GM19328 (cell line): ENCODE results near the gene SCARB2.

Source experiments
- ATAC-seq: cut with Tn5 transposase; IDR thresholded peaks from one replicate; pipeline ENCODE4 v1.9.1; 2021; ENCODE audit warnings: mild to moderate bottlenecking, moderate library complexity; ENCODE audit not compliant: unreplicated experiment

Gene SCARB2

DNA sequence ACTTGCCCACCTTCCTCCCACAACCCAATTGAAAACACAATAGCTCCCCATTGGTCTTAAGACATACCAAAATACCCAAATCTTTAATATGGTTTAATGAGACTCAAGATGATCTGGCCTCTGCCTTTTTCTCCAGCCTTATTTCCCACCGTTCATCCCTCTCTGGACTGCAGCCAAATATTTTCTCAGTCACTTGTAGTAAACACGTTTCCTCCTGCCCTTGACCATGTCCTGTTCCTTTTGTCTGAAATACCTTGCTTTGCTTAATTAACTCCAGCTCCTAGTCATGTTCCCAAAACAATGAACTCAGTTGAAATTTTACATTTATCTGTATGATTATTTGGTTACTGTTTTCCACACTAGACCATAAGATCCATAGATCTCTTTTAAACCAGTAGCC, 57.0 kb downstream of the SCARB2 start:
- no peak for ATAC-seq

DNA sequence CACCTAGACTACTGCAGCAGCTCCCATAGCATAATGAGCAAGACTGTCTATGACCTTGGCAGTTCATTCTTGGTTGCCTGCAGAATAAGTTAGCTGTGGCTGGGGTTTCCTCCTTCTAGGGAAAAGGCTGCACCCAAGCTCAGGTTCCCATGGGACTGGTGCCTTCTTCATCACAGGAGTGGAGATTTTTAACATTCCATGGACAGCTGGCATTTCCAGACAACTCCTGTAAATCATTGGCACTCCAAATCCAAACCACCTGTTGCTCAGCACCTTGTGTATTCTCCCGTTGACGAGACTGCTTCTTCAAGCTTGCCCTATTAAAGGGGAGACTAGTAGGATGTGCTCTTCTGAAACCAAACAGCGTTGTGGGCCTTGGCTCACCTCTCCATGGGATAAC, 57.6 kb downstream of the SCARB2 start:
- no peak for ATAC-seq

DNA sequence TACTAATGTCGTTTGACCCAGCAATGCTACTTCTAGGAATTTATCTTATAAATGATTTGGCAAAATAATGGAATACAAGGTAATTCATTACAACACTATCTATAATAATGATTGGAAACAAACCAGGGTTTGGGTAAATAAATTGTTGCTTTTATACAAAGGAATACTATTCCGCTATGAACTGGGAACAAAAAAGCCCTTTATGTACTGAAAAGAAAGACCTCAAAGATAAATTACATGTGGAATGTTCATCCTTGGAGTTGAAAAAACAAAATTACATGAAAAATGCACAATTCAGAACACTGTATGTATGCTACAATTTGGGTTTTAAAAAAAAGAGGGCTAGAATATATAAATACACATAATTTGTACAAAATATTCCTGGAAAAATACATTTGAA, 60.3 kb downstream of the SCARB2 start:
- ATAC-seq: no peak

DNA sequence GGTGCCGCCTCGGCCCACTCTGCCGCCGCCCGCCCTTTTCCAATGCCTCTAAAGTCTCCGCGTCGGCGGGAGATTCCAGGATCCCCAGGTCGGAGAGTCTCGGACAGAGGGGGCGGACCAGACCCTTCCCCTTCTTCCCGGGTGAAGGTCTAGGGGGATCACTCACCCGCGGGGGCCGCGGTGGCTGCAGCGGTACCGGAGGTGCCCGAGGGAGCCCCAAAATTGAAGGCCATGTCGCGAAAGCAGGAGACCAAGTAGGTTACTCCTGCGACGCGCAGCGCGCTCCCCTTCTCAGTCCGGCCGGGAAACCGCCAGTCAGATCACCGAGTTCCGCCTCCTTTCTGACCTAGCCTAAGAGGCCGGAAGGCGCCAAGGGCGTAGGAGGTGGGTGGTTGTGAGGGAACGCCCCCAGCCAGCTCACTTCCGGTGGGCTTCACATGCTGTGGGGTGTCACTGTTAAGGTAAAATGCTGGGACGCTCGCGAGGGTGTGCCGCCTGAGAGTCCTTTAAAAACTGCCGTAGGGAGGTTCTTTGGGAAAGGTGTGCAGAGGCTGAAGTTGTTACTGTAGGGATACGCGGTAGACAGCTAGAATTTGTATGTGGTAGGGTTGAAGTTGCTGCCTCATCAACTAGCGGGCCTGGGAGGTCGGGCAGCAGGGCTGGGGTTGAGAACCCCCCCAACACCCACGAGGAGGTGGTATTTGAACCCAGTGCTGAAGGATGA, 65.3 kb downstream of the SCARB2 start, which contains the start of gene NUP54:
Gene NUP54, minus strand, starts transcription at position 256 of the 724 bp plus-strand sequence. Its CDS starts 23 bp downstream, at position 233.
- peak; percentile 98 for ATAC-seq

DNA sequence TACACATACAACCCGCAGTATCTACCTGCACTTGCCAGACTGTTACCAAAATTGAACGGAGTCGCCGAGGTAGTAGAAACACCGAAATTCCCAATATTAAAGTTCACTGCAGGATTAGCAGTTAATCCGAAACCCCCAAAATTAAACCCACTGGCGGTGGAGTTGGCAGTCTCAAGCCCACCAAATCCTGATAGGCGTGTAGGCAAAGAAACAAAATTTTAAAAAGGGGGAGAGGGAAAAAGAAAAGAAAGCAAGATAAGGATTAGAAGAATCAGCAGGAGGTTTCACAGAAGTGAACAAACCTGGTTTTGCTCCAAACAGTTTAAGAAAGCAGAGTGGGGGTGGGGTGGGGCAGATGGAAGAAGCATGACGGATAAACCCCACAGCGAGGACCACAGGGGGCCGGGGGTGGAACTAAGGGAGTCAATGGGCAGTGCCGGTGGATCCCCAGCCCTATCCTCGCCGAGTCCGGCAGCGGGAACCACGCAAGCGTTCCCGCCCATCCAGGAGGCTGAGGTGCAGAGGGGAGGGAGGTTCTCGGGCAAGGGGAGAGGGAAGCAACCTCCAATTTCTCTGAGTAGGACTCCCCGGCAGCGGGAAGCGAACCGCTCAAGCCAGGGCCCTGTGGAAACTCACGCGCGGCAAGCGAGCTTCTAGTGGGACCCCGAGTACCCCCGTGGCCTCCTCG, 66.0 kb downstream of the SCARB2 start:
- ATAC-seq: peak; percentile 28

DNA sequence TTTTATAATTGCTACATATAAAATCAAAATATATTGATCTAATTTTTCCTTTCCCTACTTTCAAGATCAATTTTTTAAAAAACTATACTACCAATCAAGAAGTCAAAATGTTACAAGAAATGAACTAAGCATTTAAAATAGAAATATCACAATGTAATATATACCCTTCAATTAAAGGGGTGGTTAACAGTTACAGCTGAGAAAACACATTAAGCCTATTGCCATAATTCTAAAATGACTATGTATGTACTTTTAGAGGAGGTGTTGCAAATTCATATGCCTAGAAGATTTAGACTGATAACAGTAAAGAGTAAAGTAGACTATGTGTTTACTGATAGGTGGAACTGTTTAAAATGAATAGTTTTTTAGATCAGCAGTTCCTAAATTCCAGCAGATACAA, 69.1 kb downstream of the SCARB2 start:
- no peak for ATAC-seq

DNA sequence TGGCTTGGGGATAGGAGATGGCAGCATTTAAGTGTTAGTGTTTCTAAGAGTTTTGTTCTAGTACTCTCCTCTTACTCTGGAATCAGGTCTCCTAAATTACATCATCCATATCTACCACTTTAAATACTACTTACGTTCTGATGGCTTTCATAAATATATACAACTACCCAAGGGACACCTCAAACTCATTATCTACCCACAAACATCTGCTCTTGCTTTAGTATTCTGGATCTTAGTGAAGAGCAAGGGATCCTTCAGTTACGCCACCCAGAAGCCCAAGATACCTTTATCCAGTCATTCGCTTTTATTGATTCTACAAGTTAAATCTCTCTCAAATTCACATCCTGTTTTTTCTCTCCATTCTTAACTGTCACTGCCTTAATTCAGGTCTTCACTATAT, 72.4 kb downstream of the SCARB2 start:
- no peak for ATAC-seq

DNA sequence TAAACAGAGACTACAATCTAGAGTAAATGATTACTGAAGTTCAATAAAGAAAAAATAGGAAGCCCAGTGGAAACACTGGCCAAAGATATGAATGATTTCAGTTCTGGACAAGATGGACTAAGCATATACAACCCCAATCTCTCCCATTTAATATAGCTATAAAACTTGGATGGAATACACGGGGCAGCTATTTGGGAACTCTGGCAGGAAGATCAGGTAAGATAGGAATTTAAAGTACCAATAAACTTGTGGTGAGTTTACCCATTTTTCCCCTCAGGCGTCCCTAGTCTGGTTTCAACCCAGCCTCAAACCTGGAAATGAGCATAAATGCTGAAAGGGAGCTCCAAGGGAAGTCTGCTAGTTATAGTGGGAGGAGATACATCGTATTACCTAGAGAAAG, 85.9 kb downstream of the SCARB2 start:
- no peak for ATAC-seq

DNA sequence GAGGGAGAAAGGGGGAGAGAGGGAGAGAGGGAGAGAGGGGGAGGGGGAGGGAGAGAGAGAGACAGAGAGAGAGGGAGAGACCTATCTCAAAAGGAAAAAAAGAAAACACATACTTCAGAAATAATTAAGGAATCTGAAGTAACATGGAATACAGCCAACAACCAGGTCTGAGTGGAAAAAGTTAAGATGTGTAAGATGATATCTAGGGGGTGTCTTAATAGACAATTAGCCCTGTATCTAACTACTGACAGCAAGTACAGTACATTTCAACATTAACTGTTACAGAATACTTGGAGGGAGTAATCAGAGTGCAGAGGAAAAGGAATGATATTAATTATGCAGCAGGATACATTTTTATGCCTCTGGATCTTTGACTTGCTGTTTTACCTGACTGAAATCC, 87.8 kb downstream of the SCARB2 start:
- ATAC-seq: no peak

DNA sequence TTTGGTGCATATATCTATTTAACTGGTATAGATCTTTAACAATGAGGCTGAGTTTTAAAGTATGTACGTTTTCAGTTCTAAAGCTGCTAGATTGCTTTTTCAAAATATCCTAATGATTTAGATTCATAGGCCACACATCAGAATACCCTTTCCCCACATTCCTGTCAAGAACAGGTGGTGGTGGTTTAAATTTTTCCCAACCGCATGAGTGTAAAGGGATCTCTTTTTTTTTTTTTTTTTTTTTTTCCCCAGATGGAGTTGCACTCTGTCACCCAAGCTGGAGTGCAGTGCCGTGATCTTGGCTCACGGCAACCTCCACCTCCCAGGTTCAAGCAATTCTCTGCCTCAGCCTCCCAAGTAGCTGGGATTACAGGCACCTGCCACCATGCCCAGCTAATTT, 93.4 kb downstream of the SCARB2 start:
- ATAC-seq: no peak

DNA sequence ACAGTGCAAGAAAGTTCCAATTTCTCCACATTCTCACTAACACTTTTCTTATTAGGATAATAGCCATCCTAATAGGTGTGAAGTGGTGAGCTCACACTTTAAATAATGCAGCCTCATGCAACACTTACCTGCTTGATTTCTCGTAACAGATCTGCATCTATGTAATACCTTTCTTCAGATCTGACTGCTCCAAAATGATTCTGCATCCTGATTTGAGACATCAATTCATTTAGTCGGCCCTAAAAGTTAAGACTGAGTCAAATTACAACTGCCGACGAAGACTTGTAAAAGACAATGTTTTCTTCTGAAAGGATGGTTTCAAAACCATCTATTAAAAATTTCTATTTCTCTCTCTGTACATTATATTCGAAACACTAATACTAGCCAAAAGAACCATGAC, 96.1 kb downstream of the SCARB2 start:
- no peak for ATAC-seq

DNA sequence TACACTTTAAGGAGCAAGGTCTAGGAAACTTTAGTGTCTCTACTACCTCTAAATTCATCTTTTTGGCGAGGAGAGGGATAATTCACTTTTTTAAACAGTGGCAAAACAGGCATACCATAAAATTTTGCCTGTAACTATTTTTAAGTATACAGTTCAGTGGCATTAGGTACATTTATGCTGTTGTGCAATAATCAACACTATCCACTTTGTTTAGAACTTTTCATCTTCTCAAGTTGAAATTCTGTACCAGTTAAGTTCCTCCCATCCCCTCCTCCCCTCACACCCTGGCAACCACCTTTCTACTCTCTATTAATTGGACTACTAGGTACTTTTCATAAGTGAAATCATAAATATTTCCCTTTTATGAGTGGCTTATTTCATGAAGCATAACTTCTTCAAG, 96.8 kb downstream of the SCARB2 start:
- no peak for ATAC-seq
